COLO829 (cell line): ENCODE data around the gene RNF121.
A peak's percentile ranks its signal among the peaks of the same experiment; 100 is the strongest.

Experiments
- DNase-seq: peaks from one replicate; pipeline ENCODE4 v3.0.0; 2012; ENCODE audit warnings: low spot score

Gene RNF121

DNA sequence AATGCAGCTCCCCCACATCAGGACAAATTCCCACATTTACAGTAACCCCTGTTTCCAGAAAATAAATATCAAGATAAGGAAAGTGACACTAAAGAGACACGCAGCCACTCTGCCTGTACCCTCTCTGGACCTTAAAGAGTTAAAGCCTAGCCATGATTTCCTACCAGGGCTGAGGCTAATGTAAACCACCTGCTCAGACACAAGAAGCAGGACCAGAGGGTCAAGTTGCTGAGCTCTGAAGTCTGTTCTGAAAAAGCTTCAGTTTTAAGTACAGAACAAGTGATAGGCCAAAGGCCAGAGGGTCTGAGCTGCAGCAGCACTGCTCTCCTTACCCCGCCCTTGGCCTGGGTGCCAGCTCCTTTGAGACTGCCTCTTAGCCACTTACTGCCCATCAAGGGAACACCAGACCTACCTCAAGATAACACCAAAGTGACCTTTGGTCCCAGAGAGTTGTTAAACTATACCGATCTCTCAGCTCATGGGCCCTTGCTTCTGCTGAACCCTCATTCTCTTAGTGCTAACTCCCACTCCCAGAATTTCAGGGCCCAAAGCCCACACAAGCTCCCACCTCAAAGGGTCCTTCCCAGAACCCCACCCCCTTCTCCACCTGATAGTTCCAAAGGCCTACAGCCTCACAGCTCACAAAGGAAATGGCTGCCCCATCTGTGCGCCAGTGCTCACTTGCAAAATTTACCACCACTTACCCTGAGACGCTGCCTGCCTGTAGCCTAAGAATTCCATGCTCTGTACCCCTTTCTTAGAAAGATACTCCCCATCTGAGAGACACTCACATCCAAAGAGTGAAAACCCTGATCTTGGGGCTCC is 110.4 kb downstream of the RNF121 start:
- no peak for DNase-seq

DNA sequence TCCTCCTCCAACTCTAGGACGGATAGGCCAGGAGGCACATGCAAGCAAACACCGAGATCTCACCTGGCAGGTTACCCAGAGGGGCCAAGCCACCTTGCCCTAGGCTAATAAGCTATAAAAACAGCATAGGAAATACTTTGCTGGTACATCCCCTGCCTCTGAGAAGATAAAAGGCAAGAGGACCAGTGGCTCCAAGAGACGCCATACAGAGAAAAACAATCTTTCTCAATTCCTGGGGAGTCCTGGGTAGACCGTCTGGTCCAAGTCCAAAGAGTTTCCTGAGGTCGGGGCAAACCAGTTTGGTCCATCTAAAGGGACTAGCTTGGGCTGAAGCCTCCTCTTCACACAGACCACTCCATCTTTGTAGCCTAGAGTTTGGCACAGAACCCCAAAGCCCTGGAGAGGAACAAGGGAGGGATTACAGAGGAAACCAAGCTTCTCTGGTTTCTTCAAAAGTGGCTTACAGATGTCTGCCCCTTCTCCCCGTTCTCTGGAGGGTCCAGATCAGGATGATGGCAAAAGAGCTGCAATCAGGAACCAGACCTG is 111.1 kb downstream of the RNF121 start:
- DNase-seq, result no peak

DNA sequence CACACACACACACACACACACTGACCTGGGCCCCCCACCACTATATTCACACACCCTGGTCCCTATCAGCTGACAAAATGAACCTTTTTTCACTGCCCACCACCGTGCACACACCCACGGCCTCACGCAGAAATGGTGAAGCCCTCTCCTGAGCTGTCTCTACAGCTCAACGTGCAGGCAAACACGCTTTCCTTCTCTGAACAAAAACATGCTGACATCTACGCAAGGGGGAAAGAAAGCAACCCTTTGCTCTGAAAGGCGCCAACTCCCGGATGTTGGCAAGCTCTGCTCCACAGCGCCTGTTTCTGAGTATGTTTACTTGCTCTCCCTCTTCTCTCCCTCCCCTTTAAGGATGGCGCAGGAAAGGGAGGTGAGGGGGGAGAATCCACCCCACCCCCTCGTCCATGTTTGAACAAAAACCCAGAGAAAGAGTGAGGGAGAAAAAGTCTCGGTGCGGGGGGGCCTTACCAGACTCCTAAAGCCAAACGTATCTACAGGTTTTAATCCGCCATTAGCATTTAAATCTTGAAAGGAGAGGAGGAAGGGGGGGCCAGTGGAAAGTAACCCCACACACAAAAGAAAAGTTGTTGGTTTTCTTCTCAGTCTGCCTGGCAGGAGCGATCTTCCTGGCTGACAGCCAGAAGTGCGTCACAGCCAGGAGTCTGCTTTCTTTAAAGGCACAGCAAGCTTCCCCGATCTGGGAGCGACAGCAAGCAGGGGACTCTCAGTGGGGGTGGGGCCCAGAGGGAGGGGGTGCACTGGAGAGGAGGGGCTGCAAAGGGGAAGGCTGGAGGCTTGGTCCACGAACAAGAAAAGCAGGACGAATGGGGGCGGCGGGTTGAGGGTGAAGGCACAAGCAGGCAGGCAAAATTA is 111.9 kb downstream of the RNF121 start:
- peak; percentile 91 for DNase-seq

DNA sequence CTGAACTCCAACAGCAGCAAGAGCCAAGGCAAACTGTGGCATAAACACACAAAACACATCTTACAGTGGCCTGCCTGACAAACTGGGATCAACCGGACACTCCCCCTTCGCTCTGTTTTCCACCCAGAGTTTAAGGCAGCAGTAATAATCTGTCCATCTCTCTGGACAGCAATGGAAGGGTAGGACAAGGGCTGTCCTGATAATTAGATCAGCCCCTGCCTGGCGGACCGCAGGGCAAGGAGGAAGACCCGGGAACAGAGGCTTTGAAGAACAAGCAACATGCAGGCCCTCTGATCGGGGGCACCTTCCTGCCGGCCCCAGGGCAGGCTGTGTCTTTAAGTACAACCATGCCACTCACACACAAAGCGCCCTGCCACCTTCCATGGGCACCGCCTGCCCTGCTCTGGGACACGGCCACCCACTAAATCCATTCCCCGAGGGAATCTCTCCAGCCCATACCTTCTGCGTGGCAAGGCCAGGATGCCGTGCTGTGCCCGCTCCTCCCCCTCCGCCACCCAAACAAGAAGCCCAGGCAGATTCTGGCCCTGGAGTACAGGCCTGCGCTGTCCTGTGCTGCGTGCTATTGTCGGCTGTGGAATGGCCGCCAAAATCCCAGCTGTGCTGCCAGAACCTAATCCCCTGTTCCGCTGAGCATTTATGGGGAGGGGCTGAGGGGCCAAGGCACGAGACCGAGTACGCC is 112.7 kb downstream of the RNF121 start:
- DNase-seq, result peak; percentile 70

DNA sequence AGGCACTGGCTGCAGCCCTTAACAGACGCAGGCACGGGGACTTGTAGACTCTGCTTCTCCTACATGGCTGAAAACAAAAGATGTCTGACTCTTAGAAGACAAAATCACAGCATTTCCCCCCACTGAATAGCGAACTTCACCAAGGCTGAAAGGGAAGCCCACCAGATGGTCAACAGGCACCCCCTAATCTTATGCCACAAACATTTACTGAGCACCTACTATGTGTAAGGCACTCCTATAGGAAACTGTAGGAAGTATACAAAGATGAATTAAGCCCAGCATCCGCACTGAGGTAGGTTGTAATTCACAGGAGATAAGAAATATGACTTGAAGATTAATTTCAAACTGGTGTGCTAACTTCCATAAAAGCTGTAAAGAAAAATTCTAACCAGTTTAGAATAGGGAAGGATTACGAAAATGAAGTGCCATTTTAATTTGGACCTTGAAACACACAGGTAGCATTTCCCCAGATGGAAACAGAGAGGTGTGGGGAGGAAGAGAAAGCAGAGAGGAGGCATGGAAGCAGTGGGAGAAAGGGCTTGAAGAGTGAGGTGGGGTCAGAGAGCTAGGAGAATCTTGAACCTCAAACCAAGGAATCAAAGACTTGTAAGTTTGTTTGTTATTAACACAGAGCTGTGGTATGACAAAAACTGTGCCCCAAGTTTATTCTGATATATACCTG is 113.4 kb downstream of the RNF121 start:
- no peak for DNase-seq

DNA sequence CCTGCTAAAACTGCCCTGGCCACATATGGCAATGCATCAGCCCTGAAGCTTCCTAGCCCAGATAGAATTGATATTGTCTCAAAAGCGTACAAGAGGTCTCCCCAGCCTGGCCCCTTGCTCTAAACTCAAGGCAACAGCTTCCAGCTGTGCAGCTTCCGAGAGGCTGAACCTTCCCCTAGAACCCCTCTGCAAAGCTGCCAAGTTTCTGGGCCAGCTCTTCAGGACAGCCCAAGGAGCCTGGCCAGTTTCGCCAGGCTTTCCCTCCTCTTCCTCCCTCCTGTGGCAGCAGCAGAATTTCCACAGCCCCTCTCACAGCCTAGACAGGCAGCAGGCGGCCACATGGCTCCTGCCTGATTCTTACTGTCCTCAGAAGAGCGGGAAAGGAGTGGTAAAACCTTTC is 117.0 kb downstream of the RNF121 start:
- no peak for DNase-seq
